GM10266 (cell line): Measurements from ENCODE around the gene ACAA1.
A peak's percentile ranks its signal among the peaks of the same experiment; 100 is the strongest.
"Not testable (repeated sequence)": the region's sequence is repeated elsewhere in the genome, so short reads cannot be mapped to it uniquely, and the experiment has no call there.

Experiments
- DNase-seq: peaks from one replicate; pipeline ENCODE4 v3.0.0; 2012; ENCODE audit errors: extremely low spot score
- CTCF ChIP-seq: IDR thresholded peaks from 2 replicates; pipeline ENCODE4 v1.5.1; 2012; ENCODE audit warnings: mild to moderate bottlenecking, low read depth; ENCODE audit not compliant: control insufficient read depth, insufficient read depth; ENCODE audit errors: missing control alignments

ACAA1 gene

DNA sequence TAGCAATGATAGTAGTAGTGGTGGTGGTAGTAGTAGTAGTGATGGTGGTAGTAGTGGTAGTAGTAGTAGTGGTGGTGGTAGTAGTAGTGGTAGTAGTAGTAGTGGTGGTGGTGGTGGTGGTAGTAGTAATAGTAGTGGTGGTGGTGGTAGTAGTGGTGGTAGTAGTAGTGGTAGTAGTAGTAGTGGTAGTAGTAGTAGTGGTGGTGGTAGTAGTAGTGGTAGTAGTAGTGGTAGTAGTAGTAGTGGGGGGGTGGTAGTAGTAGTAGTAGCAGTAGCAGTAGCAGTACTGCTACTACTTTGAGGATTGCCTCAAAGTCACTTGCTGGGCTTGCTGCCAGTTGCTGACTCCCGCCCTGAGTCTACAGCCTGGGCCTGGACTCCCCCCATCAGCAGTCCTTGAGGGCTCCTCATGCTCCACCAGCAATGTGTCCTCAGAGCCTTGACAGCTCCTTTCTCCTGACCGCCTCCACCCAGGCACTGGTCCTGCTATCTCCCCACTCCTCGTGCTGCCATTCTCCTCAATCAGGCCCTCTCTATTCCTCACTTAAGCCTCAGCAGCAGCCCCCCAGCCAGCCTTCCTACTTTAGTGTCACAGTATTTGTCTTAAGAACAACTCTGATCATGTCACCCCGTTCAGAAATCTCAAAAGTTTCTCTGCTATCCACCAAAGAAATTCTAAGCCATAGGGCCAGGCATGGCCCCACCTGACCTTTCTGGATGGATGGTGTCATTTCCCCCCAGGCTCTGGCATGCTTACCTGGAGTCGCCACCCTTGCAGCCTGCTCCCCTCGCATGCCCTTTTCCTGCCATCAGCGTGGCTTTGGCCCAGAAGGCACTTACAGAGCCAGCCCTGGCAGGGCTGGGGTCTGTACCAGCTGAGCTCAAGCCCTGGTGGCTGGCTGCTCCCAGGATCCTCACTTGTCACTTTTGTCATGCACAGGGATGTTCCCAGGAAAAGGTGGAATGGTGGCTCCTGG lies 52.3 kb downstream of the ACAA1 start:
- peak; percentile 54 for DNase-seq
- TF ChIP-seq CTCF = no peak

DNA sequence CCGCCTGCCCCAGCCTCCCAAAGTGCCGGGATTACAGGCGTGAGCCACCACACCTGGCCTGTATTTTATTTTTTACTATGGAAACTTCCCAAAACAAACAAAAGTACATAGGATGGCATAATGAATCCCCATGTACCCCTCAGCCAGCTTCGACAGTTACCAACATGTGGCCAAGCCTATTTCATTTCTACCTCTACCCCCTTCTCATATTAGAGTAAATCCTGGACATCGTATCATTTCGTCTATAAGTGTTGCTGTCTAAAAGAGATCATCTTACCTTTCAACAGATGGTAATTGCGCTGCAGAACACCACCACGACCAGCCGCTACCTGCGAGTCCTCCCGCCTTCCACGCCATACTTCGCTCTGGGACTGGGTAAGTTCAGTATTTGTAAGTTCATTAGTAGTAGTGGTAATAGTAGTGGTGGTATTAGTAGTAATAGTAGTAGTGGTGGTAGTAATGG lies 53.0 kb downstream of the ACAA1 start:
- no peak for DNase-seq
- no peak for TF ChIP-seq CTCF

DNA sequence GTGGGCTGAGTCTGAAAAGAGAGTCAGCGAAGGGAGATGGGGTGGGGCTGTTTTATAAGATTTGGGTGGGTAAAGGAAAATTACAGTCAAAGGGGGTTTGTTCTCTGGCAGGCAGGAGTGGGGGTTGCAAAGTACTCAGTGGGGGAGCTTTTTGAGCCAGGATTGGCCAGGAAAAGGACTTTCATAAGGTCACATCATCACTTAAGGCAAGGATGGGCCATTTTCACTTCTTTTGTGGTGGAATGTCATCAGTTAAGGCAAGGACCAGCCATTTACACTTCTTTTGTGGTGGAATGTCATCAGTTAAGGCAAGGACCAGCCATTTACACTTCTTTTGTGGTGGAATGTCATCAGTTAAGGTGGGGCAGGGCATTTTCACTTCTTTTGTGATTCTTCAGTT lies 53.7 kb downstream of the ACAA1 start:
- not testable (repeated sequence) for DNase-seq

- not testable (repeated sequence) for DNase-seq
These were observed 54.6 kb downstream of the ACAA1 start for GRCh38 chr3:38082296-38082695.

DNA sequence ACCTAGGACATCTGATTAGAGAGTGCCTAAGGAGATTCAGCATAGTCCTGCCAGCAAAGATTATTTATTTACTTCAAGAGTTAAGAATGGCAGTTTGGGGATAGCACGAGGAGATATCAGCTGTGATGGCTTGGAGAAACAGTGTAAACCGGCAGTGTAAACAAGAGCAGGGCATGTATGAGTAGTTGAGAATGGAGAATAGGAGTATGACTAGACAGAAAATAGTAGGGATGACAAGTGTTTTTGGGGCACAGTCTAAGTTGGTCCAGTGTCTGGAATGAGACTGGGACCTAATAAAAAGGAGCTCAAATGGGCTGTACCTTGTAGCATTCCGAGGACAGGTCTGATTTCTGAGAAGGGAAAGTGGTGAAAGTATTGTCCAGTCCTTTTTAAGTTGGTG lies 59.9 kb downstream of the ACAA1 start:
- DNase-seq = not testable (repeated sequence)
